Testis (tissue), 3 donors: ENCODE measurements around the gene LRP8. TPM values are rescaled to one million over a fixed set of nuclear protein-coding genes. Genes with fewer than 3 reads are reported as not detected.

ENCODE experiments used
- DNase-seq: peaks from one replicate; pipeline ENCODE4 v3.0.0-alpha.2; 2019
- H3K27ac ChIP-seq, 2 donors: fragments of 200-600 bp; sonication (generic); one replicate each; pipeline ENCODE4 v1.5.1; 2019
- H3K27me3 ChIP-seq: fragments of 200-600 bp; sonication (generic); one replicate; pipeline ENCODE4 v1.5.1; 2019
- H3K36me3 ChIP-seq: fragments of 200-600 bp; sonication (generic); one replicate; pipeline ENCODE4 v1.5.1; 2017; ENCODE audit warnings: low read depth; ENCODE audit errors: missing control alignments
- H3K4me1 ChIP-seq: fragments of 200-600 bp; sonication (generic); one replicate; pipeline ENCODE4 v1.5.1; 2019
- H3K4me3 ChIP-seq, 2 donors: fragments of 200-600 bp; sonication (generic); one replicate each; pipeline ENCODE4 v1.5.1; 2017 to 2019
- H3K9me3 ChIP-seq: fragments of 200-600 bp; sonication (generic); one replicate; pipeline ENCODE4 v1.5.1; 2017
- POLR2A ChIP-seq: fragments of 450-650 bp; IDR thresholded peaks from one replicate; pipeline ENCODE4 v1.6.1; 2017; ENCODE audit warnings: antibody characterized with exemption, mild to moderate bottlenecking, moderate library complexity
- WGBS, 2 donors: methylation state at CpG; one replicate each; pipeline ENCODE4 v1.1.5; 2018; 5-methylcytosine and 5-hydroxymethylcytosine counted together
- intact Hi-C: fragments of 100-400 bp; cut with DNase I; formaldehyde crosslinking; loops from one replicate; pipeline ENCODE4 v1.15.1; 2023; ENCODE audit warnings: low total_unique reads
- polyA plus RNA-seq: library from polyadenylated mRNA; stranded (reverse); fragments of 350-450 nt; fragmentation: Illumina TruSeq; extraction: RNeasy Lipid Tissue Mini Kit (QIAGEN cat#74804); gene quantifications from one replicate; pipeline ENCODE4 v1.2.3, GENCODE V29; 2014; ENCODE audit warnings: low read depth, low replicate concordance; ENCODE audit not compliant: insufficient read depth
- total RNA-seq, 2 donors: library from RNA; depleted of rRNA; stranded (reverse); fragments of >200 nt; gene quantifications; one replicate each; pipeline ENCODE4 v1.2.3, GENCODE V29; 2016
- TF ChIP-seq, protein P1 (sequence below), 3 experiments: fragments of 450-650 bp in 2 of 3; fragments of 200-600 bp in 1 of 3; sonication (generic) in 1 of 3; IDR thresholded peaks; one replicate each; pipeline ENCODE4 v1.5.1; 2016 to 2019; ENCODE audit warnings: antibody characterized with exemption in 3 of 3, mild to moderate bottlenecking in 2 of 3, moderate library complexity in 1 of 3

LRP8 gene
- total and polyA plus RNA-seq, 3 donors from 2014 or later, result 64.3 to 253 (median 223) TPM

DNA sequence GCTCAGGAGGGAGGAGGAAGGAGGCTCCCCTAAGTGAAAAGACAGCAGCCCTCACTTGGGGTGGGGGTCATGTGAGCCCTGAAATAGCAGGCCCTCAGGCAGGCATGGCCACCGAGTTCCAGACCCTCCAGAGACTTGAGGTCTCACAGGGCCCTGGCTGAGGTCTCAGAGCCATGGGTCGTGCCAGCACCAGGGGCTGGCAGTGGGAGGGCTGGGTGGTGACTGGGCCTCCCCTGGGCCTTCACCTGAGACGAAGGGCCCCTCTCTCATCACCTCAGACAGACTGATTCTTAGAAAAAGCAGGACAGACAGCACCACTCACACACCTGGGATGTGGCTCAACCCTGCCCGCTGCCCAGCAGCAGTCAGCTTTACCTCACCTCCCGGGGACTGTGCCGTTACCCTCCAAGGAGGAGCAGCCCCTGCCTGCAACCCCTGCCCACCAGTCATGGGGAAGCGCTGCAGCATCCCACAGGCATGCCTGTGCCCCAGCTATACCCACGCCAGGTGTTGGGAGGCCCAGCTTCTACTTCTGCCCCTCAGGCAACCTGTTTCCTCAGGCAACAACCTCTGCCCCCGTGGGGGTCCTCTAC lies 42.6 kb upstream of the LRP8 start:
- H3K4me3 ChIP-seq, result no peak overlapping the region
- H3K4me1 ChIP-seq, result peaks cover 21% of the 10 kb centered on the region
- intact Hi-C loops, result no loop called here
- no peak overlapping the region for H3K27ac ChIP-seq
- no peaks in the 10 kb centered on the region for H3K27me3 ChIP-seq
- H3K9me3 ChIP-seq, result no peaks in the 10 kb centered on the region
- WGBS, 2 donors, result 86 to 87% methylated on average over 8 to 9 of the region's 9 CpGs
- no peak for TF ChIP-seq POLR2A
- TF ChIP-seq, protein P1, sequence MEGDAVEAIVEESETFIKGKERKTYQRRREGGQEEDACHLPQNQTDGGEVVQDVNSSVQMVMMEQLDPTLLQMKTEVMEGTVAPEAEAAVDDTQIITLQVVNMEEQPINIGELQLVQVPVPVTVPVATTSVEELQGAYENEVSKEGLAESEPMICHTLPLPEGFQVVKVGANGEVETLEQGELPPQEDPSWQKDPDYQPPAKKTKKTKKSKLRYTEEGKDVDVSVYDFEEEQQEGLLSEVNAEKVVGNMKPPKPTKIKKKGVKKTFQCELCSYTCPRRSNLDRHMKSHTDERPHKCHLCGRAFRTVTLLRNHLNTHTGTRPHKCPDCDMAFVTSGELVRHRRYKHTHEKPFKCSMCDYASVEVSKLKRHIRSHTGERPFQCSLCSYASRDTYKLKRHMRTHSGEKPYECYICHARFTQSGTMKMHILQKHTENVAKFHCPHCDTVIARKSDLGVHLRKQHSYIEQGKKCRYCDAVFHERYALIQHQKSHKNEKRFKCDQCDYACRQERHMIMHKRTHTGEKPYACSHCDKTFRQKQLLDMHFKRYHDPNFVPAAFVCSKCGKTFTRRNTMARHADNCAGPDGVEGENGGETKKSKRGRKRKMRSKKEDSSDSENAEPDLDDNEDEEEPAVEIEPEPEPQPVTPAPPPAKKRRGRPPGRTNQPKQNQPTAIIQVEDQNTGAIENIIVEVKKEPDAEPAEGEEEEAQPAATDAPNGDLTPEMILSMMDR (IDR thresholded peaks at IDR 0.05), result no peak
- H3K36me3 ChIP-seq, result no peaks in the 10 kb centered on the region
- DNase-seq, result peak; percentile 11

DNA sequence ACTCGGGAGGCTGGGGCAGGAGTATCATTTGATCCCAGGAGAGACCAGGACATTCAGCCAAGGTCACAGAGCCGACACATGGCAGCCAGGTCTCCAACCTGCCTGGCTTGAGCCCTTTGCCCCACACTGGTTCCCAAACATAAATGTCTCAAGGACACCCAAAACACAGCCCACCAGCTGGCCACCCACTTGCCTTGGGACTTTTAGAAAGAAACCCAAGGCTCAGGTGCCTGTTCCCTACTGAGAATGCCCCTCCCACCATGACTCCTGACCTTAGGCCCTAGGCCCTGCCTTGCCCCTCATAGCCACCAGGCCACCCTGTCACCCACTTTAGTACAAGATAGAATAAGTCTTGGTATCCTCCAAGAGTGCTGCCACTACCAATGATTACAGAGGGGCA lies 41.9 kb upstream of the LRP8 start:
- Histone ChIP-seq H3K9me3 (no peaks in the 10 kb centered on the region), H3K27ac (no peak overlapping the region), H3K4me3 (no peak overlapping the region), H3K36me3 (no peaks in the 10 kb centered on the region), H3K27me3 (no peaks in the 10 kb centered on the region), H3K4me1 (peaks cover 21% of the 10 kb centered on the region)
- intact Hi-C loops, result no loop called here
- peak; percentile 11 for DNase-seq
- TF ChIP-seq, protein P1 (IDR thresholded peaks at IDR 0.05), result no peak
- no peak for TF ChIP-seq POLR2A
- 47 to 65% methylated on average over 2 of the region's 2 CpGs for WGBS, 2 donors

DNA sequence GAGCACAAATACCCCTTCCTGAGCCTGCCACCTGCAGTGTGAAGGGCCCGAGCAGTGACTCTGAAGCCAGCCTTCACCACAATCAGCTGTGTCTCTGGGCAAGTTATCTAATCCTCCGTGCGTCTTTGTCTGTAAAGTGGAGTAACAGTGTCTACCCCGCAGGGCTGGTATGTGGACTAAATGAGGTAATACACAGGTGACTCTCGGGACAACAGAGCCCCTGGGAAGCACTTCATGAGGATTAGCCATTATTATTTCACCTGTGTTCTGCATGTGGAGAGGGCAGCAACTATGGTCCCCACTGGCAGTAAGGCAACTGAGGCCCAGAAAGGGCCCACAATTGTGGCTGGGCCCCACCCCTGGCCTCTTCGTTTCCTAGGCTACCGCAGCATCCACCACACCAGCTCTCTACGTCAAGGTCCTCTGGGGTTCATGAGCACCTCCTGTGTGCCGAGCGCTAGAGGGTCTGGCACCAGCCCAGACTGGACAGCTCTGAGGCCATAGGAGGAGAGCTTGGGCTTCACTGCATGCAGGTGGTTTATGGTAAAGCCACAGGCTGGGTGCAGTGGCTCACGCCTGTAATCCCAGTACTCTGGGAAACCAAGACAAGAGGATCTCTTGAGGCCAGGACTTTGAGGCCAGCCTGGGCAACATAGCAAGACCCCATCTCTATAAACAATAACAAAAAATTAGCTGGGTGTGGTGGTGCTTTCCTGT lies 41.3 kb upstream of the LRP8 start:
- no peak overlapping the region for H3K4me3 ChIP-seq
- no peaks in the 10 kb centered on the region for H3K27me3 ChIP-seq
- TF ChIP-seq, protein P1 (IDR thresholded peaks at IDR 0.05), result no peak
- no peak for TF ChIP-seq POLR2A
- intact Hi-C loops, result no loop called here
- peak overlapping the region in 1 of 2 donors; percentile 33 for H3K27ac ChIP-seq
- peak; percentile 21 for DNase-seq
- 63 to 85% methylated on average over 9 to 11 of the region's 11 CpGs for WGBS, 2 donors
- no peaks in the 10 kb centered on the region for H3K9me3 ChIP-seq
- no peaks in the 10 kb centered on the region for H3K36me3 ChIP-seq
- peaks cover 21% of the 10 kb centered on the region for H3K4me1 ChIP-seq

DNA sequence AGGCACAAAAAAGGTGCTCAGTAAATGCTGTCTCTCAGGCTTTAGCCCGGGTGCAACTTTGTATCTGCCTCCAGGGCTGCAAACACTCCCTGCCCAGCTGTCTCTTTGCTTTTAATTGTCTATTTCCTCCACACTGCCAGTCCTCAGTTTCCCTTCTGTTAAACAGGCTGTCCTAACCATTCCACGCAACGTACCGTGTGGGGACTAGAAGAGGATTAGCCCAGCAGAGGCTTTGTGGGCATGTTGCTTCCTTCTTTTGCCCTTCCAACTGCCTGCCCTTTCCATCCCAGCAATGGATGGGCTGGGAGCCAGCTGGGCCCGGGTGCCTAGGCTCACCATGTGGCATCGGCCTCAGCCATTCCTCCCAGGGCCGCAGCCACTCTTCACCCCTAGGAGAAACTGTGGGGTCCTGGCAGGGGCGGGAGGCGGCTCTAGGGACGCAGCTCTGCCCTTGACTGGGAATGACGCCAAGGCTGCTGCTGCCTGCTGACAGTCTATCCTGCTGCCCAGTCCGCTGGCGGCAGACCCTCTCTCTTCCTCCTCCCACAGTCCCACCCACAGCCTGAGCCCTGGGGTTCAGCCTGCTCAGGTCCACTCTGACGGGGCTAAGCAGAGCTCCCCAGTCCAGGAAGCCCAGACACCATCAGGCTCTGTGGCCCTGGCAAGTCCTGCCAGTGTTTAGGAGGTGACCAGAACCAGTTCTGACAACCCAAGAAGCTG lies 40.6 kb upstream of the LRP8 start:
- Histone ChIP-seq H3K27ac (peak overlapping the region; percentile 33 to 56), H3K4me3 (no peak overlapping the region), H3K36me3 (no peaks in the 10 kb centered on the region), H3K4me1 (peaks cover 21% of the 10 kb centered on the region), H3K27me3 (no peaks in the 10 kb centered on the region), H3K9me3 (no peaks in the 10 kb centered on the region)
- peak; percentile 56 for DNase-seq
- intact Hi-C loops, result no loop called here
- TF ChIP-seq POLR2A, result no peak
- TF ChIP-seq, protein P1 (IDR thresholded peaks at IDR 0.05), result no peak
- 63 to 71% methylated on average over 13 to 14 of the region's 14 CpGs for WGBS, 2 donors
